Keratinocyte (primary cell): ENCODE measurements around the gene SLC35B4. TPM values are rescaled to one million over a fixed set of nuclear protein-coding genes. Genes with fewer than 3 reads are reported as not detected.

Source experiments
- DNase-seq: peaks from one replicate; pipeline ENCODE4 v3.0.0-alpha.2; 2011; ENCODE audit warnings: low read depth, missing footprints, low spot score
- FAIRE-seq: peaks from 2 replicates; lab custom pipeline; 2011; peaks lifted over from hg19 to GRCh38; lab: Jason Lieb, UNC
- H2AFZ ChIP-seq: 2 replicates; pipeline ENCODE4 v1.6.0; 2012; ENCODE audit warnings: low read length, control low read depth, inconsistent platforms; ENCODE audit not compliant: control insufficient read depth
- H3K27ac ChIP-seq: 2 replicates; pipeline ENCODE4 v1.5.1; 2011; ENCODE audit warnings: low read length; ENCODE audit not compliant: control insufficient read depth, insufficient read depth
- H3K27me3 ChIP-seq: 3 replicates; pipeline ENCODE4 v1.6.0; 2011; ENCODE audit warnings: low read length; ENCODE audit not compliant: control insufficient read depth, insufficient read depth; ENCODE audit errors: extremely low read depth
- H3K36me3 ChIP-seq, 2 experiments: 2 replicates in 1 of 2; 3 replicates in 1 of 2; pipeline ENCODE4 v1.5.1; 2011; ENCODE audit warnings: low read length in 2 of 2, mild to moderate bottlenecking in 1 of 2; ENCODE audit not compliant: control insufficient read depth in 2 of 2, insufficient read depth in 2 of 2; ENCODE audit errors: extremely low read depth in 1 of 2
- H3K4me1 ChIP-seq: 3 replicates; pipeline ENCODE4 v1.5.1; 2011; ENCODE audit warnings: low read length; ENCODE audit not compliant: control insufficient read depth, insufficient read depth; ENCODE audit errors: extremely low read depth
- H3K4me2 ChIP-seq: 3 replicates; pipeline ENCODE4 v1.6.0; 2011; ENCODE audit warnings: low read depth, low read length; ENCODE audit not compliant: control insufficient read depth, insufficient read depth; ENCODE audit errors: extremely low read depth
- H3K4me3 ChIP-seq, 3 experiments: fragments of 200-600 bp in 1 of 3; sonication (generic) in 1 of 3; 2 replicates in 2 of 3; 3 replicates in 1 of 3; pipeline ENCODE4 v1.5.1; 2011 to 2016; ENCODE audit warnings: low read length in 3 of 3, mild to moderate bottlenecking in 3 of 3, control low read depth in 2 of 3, inconsistent platforms in 1 of 3, low read depth in 1 of 3, mixed read lengths in 1 of 3, mixed run types in 1 of 3, moderate library complexity in 1 of 3; ENCODE audit not compliant: control insufficient read depth in 2 of 3, insufficient read depth in 2 of 3; ENCODE audit errors: extremely low read depth in 1 of 3
- H3K79me2 ChIP-seq: 2 replicates; pipeline ENCODE4 v1.6.0; 2012; ENCODE audit warnings: low read length; ENCODE audit not compliant: control insufficient read depth, insufficient read depth
- H3K9ac ChIP-seq: 3 replicates; pipeline ENCODE4 v1.6.0; 2011; ENCODE audit warnings: low read length; ENCODE audit not compliant: control insufficient read depth, insufficient read depth; ENCODE audit errors: extremely low read depth
- H3K9me1 ChIP-seq: 3 replicates; pipeline ENCODE4 v1.6.0; 2011; ENCODE audit warnings: low read length; ENCODE audit not compliant: control insufficient read depth, insufficient read depth; ENCODE audit errors: extremely low read depth
- H3K9me3 ChIP-seq: 2 replicates; pipeline ENCODE4 v1.5.1; 2012; ENCODE audit warnings: low read depth, low read length; ENCODE audit not compliant: control insufficient read depth
- H4K20me1 ChIP-seq: 3 replicates; pipeline ENCODE4 v1.6.0; 2011; ENCODE audit warnings: low read length; ENCODE audit not compliant: control insufficient read depth, insufficient read depth; ENCODE audit errors: extremely low read depth
- EZH2 ChIP-seq: IDR thresholded peaks from one replicate; pipeline ENCODE4 v1.6.1; 2012; ENCODE audit warnings: inconsistent platforms, mild to moderate bottlenecking, low read length, moderate library complexity
- dilution Hi-C: fragments of 300-500 bp; cut with MboI; formaldehyde crosslinking; loops from one replicate; pipeline ENCODE4 v1.7.0; 2020; ENCODE audit warnings: low sequenced_read_pairs; ENCODE audit not compliant: extremely low pct_ligation_motif_present
- polyA plus RNA-seq, 5 experiments: library from polyadenylated mRNA; depleted of rRNA in 3 of 5; stranded (reverse) in 3 of 5; stranded (forward) in 1 of 5; unstranded in 1 of 5; fragments of >200 nt; gene quantifications; 1 replicate in 1 of 5; 2 replicates in 3 of 5; 3 replicates in 1 of 5; pipeline versions ENCODE4 v1.2.1 to v1.2.3, GENCODE V29; 2011 to 2012; ENCODE audit warnings: missing spikeins in 2 of 5, low read depth in 1 of 5, low replicate concordance in 1 of 5
- TF ChIP-seq, protein P1 (sequence below), 3 experiments: IDR thresholded peaks in 1 of 3; conservative IDR thresholded peaks in 1 of 3; optimal IDR thresholded peaks in 1 of 3; 2 replicates in 2 of 3; 3 replicates in 1 of 3; pipeline versions ENCODE3 to v1.5.1; 2011; ENCODE audit warnings: low read length in 3 of 3, mild to moderate bottlenecking in 3 of 3, moderate library complexity in 2 of 3, control low read depth in 1 of 3, inconsistent platforms in 1 of 3; ENCODE audit not compliant: insufficient read depth in 2 of 3; ENCODE audit errors: extremely low read depth in 1 of 3

The SLC35B4 gene
- polyA plus RNA-seq, 1 donor (not counting 4 experiments of a cell fraction or from before 2014, with no cell fraction given) = 18.6 TPM

DNA sequence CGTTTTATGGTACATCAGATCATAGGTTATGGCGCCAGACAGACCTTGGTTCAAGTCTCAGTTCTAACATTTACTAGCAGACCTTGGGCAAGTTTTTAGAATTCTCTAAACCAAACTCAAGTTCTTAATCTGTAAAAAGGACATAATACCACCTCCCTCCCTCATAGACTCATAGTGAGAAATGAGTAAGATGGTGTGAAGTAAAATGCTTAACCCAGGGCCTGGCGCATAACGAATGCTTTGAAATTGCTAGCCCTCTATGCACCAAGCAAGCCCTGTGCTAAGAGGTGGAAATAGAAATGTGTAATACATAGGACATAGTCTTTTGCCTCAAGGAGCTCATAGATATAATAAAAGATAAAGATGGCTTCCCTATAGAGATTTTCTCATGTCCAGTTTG, 17.7 kb upstream of the SLC35B4 start:
- H3K9me3 ChIP-seq = peaks cover 2% of the 10 kb centered on the region
- no peak overlapping the region for H3K27ac ChIP-seq
- no peaks in the 10 kb centered on the region for H3K36me3 ChIP-seq
- no peak overlapping the region for H2AFZ ChIP-seq
- dilution Hi-C loops = no loop called here
- H3K4me3 ChIP-seq = no peak overlapping the region
- FAIRE-seq = no peak
- H3K4me2 ChIP-seq = no peak overlapping the region
- TF ChIP-seq EZH2 = no peak
- TF ChIP-seq, protein P1, sequence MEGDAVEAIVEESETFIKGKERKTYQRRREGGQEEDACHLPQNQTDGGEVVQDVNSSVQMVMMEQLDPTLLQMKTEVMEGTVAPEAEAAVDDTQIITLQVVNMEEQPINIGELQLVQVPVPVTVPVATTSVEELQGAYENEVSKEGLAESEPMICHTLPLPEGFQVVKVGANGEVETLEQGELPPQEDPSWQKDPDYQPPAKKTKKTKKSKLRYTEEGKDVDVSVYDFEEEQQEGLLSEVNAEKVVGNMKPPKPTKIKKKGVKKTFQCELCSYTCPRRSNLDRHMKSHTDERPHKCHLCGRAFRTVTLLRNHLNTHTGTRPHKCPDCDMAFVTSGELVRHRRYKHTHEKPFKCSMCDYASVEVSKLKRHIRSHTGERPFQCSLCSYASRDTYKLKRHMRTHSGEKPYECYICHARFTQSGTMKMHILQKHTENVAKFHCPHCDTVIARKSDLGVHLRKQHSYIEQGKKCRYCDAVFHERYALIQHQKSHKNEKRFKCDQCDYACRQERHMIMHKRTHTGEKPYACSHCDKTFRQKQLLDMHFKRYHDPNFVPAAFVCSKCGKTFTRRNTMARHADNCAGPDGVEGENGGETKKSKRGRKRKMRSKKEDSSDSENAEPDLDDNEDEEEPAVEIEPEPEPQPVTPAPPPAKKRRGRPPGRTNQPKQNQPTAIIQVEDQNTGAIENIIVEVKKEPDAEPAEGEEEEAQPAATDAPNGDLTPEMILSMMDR (optimal IDR thresholded peaks at IDR 0.05 in 1 of 3, IDR thresholded peaks at IDR 0.05 in 1 of 3, conservative IDR thresholded peaks at IDR 0.05 in 1 of 3; ENCODE audit: extremely low read depth in 1 of 3, insufficient read depth in 2 of 3, low read length in 3 of 3) = no peak
- H3K9ac ChIP-seq = no peak overlapping the region
- DNase-seq = no peak
- no peaks in the 10 kb centered on the region for H3K79me2 ChIP-seq
- no peaks in the 10 kb centered on the region for H3K4me1 ChIP-seq
- no peaks in the 10 kb centered on the region for H3K9me1 ChIP-seq
- no peaks in the 10 kb centered on the region for H4K20me1 ChIP-seq
- no peaks in the 10 kb centered on the region for H3K27me3 ChIP-seq

DNA sequence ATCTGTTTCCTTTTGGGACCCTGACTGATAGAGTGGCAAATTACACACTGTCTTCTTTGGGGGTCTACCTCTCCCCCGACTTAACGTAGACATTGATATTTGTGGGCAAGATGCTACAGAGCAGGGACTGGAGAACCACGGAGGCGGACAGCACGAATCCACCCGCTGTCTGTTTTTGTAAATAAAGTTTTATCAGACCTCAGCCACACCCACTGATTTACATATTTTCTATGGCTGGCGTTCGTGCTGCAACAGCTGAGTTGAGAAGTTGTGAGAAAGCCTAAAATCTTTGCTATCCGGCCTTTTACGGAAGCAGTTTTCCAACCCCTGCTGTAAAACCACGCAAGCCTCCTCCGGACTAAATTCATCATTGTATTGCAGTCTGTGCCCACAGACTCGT, 17.2 kb upstream of the SLC35B4 start:
- Histone ChIP-seq H3K36me3 (no peaks in the 10 kb centered on the region), H3K27ac (no peak overlapping the region), H4K20me1 (no peaks in the 10 kb centered on the region), H2AFZ (no peak overlapping the region), H3K9me3 (peaks cover 2% of the 10 kb centered on the region), H3K4me3 (no peak overlapping the region), H3K9me1 (no peaks in the 10 kb centered on the region), H3K27me3 (peaks cover 2% of the 10 kb centered on the region), H3K79me2 (no peaks in the 10 kb centered on the region), H3K4me2 (no peak overlapping the region), H3K4me1 (no peaks in the 10 kb centered on the region), H3K9ac (no peak overlapping the region)
- FAIRE-seq = no peak
- no peak for DNase-seq
- TF ChIP-seq, protein P1 (optimal IDR thresholded peaks at IDR 0.05 in 1 of 3, IDR thresholded peaks at IDR 0.05 in 1 of 3, conservative IDR thresholded peaks at IDR 0.05 in 1 of 3; ENCODE audit: extremely low read depth in 1 of 3, insufficient read depth in 2 of 3, low read length in 3 of 3) = no peak
- TF ChIP-seq EZH2 = no peak
- dilution Hi-C loops = no loop called here
